DOHH2 (cell line): ENCODE measurements around the gene FUT8.

Experiments
- EZH2phosphoT487 ChIP-seq: fragments of 200-600 bp; sonication (generic); IDR thresholded peaks from 2 replicates; pipeline ENCODE4 v1.6.1; 2017; ENCODE audit warnings: borderline replicate concordance, mild to moderate bottlenecking, antibody characterized with exemption, low read length, moderate library complexity, mixed read lengths
- TF ChIP-seq, protein P1 (sequence below): fragments of 200-600 bp; sonication (generic); IDR thresholded peaks from one replicate; pipeline ENCODE4 v1.5.1; 2014; ENCODE audit warnings: antibody characterized with exemption, mild to moderate bottlenecking, low read depth, low read length; ENCODE audit not compliant: poor library complexity, severe bottlenecking

GRCh38 chr14:65377576-65377975 lies 35.0 kb upstream of the FUT8 start:
- TF ChIP-seq, protein P1, sequence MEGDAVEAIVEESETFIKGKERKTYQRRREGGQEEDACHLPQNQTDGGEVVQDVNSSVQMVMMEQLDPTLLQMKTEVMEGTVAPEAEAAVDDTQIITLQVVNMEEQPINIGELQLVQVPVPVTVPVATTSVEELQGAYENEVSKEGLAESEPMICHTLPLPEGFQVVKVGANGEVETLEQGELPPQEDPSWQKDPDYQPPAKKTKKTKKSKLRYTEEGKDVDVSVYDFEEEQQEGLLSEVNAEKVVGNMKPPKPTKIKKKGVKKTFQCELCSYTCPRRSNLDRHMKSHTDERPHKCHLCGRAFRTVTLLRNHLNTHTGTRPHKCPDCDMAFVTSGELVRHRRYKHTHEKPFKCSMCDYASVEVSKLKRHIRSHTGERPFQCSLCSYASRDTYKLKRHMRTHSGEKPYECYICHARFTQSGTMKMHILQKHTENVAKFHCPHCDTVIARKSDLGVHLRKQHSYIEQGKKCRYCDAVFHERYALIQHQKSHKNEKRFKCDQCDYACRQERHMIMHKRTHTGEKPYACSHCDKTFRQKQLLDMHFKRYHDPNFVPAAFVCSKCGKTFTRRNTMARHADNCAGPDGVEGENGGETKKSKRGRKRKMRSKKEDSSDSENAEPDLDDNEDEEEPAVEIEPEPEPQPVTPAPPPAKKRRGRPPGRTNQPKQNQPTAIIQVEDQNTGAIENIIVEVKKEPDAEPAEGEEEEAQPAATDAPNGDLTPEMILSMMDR: no peak
- no peak for TF ChIP-seq EZH2phosphoT487
